Activated T-helper 1 cell treated with anti-CD3 and anti-CD28 coated beads, Interleukin-2, amount 50 U/mL, for 16 hours (primary cell): ENCODE data around the gene UPB1.

Source experiments
- DNase-seq, 2 donors: peaks; one replicate each; pipeline ENCODE4 v3.0.0-alpha.2; 2020; ENCODE audit warnings: low read depth in 1 of 2, low spot score in 1 of 2

The UPB1 gene

GRCh38 chr22:24494528-24495364 lies at the start of gene UPB1:
Gene UPB1, plus strand, starts transcription at chr22:24495332. Its CDS starts 72 bp downstream, at chr22:24495404.
- no peak for DNase-seq

GRCh38 chr22:24445481-24446259 lies 49.5 kb upstream of the UPB1 start:
- DNase-seq: no peak

DNA sequence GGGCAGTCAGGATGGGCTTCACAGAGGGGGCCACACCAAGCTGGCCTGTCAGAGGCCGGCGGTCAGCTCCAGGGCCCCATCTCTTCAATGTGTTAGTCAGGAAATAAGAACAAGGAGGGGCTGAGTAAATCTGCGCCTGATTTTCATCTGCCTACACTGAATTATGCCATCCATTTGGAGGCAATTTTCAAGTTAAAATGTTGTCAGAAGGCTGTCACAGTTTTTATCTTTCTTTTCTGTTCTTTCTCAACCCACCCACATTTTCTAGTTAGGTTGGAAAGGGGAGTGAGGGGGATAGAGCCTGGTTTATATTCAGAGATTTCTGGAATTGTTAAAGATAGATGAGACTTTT lies 48.9 kb upstream of the UPB1 start:
- DNase-seq: no peak

DNA sequence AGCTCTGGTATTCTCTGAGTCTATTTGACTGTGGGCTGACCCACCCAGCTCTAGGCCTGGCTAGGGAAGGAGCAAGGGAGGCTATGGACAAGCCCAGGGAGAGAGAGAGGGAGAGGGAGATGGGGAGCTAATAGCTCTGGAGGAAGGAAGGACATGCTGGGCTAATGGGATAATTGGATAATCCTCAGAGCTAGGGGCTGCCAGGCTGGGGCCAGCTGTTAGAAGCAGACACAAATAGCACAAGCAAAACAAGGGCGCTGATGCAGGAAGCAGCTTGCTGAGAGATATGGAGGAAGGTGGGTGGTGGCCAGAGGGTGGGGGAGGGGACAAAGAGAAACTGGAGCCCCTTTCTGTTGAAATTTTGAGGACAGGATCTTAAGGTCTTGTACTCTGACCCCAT lies 44.5 kb upstream of the UPB1 start:
- DNase-seq: no peak

DNA sequence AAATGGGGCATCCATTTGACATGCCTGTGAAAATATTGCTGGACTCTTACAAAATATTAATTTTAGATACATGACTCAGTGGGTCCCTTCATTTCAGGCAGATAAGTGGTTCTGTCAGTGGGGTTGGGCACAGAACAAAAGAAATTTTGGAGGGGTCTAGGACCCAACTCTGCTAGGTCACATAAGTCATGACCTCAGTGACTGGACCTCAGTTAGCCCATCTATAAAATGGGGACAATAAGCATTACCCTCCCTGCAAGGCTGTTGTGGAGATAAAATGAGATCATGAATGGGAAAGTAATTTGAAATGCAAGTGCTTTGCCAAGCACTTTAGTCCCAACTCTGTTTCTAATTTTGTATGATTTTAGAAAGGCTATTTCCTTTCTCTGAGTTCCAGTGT lies 44.0 kb upstream of the UPB1 start:
- no peak for DNase-seq

GRCh38 chr22:24453853-24454252 lies 41.3 kb upstream of the UPB1 start:
- DNase-seq: no peak

GRCh38 chr22:24455039-24455438 lies 40.1 kb upstream of the UPB1 start:
- DNase-seq: no peak

DNA sequence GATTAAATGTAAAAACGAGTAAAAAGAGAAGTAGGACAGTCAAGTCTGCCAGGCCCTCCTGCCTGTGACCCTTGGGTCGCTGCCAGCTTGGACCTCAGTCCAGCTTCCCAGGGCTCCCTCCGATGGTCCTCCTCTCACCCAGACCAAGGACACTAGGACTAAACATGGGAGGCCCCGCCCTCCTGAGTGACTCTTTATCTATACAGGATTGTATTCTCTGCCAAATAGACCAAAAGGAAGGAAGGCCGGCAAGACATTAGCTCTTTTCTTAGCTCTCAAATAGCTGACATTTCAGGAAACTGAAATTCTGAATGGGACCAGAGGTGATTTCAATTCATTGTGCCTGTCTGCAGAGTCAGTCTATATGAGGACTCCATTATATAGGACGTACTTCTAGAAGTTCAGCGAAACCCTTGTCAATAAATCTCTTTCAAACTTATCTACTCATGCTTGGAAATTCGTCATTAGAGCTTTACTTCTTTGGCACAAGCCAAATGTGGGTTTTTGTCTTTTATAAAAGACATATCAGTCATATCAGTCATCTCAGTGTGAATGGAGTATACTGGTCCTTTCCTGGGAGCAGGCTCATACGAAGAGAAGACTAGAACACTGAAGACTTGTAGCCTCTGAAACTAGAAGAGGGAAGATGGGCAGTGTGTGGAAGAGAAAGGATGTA lies 39.2 kb upstream of the UPB1 start:
- DNase-seq: no peak

DNA sequence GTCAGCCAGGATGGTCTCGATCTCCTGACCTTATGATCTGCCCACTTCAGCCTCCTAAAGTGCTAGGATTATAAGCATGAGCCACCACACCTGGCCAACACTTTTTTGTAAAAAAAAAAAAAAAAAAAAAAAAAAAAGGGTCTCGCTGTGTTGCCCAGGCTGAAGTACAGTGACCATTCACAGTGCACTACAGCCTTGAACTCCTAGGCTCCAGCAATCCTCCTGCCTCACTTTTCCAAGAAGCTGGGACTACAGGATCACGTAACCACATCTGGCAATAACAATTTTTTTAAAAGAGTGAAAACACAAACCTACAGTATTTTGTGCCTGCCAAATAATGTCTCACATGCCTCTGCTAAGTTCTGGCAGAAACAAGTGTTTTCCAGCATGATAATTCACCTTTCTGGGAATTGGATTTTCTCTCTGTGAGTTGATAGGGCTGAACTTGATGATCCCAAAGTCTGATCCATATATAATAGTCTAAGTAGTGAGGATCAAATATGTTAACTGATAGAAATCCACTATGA lies 37.2 kb upstream of the UPB1 start:
- no peak for DNase-seq

- DNase-seq: no peak
Observed at GRCh38 chr22:24459911-24460310, 35.2 kb upstream of the UPB1 start.

GRCh38 chr22:24460418-24461089 lies 34.6 kb upstream of the UPB1 start:
- no peak for DNase-seq

GRCh38 chr22:24463071-24463760 lies 31.9 kb upstream of the UPB1 start:
- no peak for DNase-seq

DNA sequence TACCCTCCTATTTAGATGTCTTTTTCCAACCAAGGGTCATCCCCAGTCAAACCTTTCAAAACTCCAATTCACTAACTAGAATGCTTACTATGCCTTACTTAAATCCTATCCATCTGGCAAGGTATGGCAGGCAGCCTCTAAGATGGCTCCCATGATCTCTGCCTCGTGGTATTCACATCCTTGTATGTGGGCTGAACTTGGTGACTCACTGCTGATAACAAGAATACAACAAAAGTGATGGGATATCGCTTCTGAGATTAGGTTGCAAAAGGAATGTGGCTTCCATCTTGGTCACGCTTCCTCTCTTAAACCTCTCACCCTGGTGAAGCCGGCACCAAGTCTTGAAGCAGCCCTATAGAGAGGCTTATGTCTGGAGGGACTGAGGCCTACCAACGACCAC lies 29.6 kb upstream of the UPB1 start:
- no peak for DNase-seq

DNA sequence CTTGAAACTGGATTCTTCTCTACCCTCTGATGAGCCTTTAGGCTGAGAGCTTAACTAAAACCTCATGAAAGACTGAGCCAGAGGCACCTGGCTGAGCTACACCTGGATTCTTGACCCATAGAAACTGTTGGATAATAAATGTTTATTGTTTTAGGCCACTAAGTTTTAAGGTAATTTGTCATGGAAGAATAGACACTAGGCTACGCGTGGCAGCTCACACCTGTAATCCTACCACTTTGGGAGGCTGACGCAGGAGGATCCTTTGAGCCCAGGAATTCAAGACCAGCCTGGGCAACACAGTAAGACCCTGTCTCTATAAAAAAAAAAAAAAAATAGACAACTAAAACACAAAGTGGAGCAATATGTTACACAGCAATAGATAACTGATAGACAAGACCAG lies 29.2 kb upstream of the UPB1 start:
- no peak for DNase-seq

DNA sequence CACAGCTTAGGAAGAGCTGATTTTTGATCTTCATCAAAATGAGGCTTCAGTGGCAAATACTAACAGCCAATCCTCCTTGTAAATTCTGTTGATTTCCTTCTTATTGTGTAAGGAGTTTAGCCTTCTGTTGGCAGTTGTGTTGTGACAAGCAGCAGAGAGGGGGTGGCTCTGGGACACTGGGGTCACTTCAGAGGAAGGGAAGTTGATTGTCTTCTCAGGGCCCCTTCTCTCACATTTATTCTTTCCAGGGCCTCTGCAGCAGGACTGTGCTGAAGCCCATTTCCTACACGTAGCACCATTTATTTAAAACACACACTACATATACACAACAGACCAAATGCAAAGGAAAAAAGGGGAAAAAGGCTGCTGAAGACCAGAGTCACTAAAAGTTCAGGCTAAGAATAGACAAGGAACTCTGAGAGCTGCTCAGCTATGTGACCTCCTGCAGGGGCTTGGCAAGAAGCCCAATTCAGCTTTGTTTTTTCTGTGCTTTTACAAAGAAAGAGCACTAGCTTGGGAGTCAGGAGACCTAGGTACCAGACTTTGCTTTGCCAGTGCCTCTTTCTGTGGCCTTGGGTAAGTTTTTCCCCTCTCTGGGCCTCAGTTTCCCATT lies 28.3 kb upstream of the UPB1 start:
- DNase-seq: no peak

DNA sequence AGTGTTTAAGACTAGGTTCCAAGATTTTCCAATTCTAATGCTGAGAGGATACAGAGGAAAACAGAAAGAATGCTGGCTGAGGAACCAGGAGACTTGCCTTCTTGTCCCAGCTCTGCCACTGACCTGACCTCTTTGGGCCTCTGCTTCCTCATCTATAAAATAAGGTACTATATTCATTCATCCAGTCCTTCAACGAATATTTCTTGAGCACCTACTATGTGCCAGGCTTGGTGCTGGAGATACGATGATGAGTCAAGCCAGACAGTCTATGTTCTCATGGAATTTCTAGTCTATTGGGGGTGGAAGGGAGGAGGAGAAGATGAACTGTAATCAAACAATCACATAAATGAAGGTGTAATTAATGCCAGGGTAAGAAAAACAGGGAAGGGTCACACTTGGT lies 27.8 kb upstream of the UPB1 start:
- DNase-seq: no peak

GRCh38 chr22:24471570-24471969 lies 23.6 kb upstream of the UPB1 start:
- no peak for DNase-seq

- no peak for DNase-seq
Observed at GRCh38 chr22:24473284-24473683, 21.8 kb upstream of the UPB1 start.

- DNase-seq: no peak
Observed at GRCh38 chr22:24474221-24474620, 20.9 kb upstream of the UPB1 start.

DNA sequence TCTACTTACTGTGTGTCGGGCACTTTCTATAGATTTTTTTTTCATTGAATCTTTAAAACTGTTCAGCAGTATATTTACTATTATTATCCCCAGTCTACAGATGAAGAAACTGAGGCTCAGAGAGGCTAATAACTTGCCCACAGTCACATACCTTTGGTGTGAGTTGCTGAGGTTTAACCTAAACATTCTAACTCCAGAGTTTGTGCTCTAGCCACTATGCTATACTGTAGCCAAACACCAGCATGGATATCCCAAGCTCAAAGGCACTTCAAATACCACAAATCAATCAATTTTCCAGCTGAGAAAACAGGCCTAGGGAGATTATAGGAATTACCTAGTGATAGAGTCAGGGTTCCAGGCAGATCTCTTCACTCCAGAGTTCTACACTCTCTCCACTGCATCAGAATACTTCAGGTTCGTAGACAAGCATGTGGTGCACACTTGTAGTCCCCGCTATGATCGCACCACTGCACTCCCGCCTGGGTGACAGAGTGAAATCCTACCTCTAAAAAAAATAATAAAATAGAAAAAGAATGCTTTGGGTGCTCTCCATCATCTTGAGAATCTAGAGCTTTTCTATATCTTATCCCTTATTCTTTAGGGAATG lies 20.4 kb upstream of the UPB1 start:
- DNase-seq: no peak
